Measurements from ENCODE around the gene KDM1A. TPM values are rescaled to one million over a fixed set of nuclear protein-coding genes. Genes with fewer than 3 reads are reported as not detected.

The KDM1A gene
- polyA plus RNA-seq, 1 donor = 84.0 TPM

DNA sequence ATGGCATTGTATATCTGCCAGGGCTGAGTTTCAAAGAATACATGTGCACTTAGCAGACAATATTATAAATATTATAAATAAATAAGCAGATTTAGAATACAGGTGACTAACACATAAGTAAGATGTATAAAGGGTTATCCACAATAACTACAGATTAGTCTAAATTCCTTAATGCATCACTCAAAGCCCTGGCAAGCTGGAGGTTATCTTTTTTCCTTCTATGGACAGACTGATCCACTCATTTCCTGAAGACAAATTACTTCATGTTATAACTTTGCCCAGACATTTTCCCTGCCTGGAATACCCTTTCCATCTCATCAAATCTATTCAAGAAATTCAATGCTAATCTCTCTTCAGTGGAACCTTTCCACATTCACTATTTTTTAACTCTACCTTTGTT, 110.6 kb downstream of the KDM1A start:
- DNase-seq = no peak
- H3K4me1 ChIP-seq (ENCODE audit: control insufficient read depth, insufficient read depth, low read length) = no peaks in the 10 kb centered on the region
- H3K4me3 ChIP-seq (ENCODE audit: low read length) = no peak overlapping the region
- H3K27ac ChIP-seq (ENCODE audit: low read length) = no peak overlapping the region
- H3K9me3 ChIP-seq (ENCODE audit: control insufficient read depth, low read depth, low read length) = no peaks in the 10 kb centered on the region
- H3K36me3 ChIP-seq (ENCODE audit: control insufficient read depth, insufficient read depth, low read length) = no peaks in the 10 kb centered on the region
- H3K27me3 ChIP-seq (ENCODE audit: control insufficient read depth, insufficient read depth, low read length) = no peaks in the 10 kb centered on the region

GRCh38 chr1:23132033-23132432, 112.8 kb downstream of the KDM1A start:
- H3K27ac ChIP-seq (ENCODE audit: low read length) = no peak overlapping the region
- no peaks in the 10 kb centered on the region for H3K9me3 ChIP-seq (ENCODE audit: control insufficient read depth, low read depth, low read length)
- H3K27me3 ChIP-seq (ENCODE audit: control insufficient read depth, insufficient read depth, low read length) = no peaks in the 10 kb centered on the region
- H3K4me3 ChIP-seq (ENCODE audit: low read length) = no peak overlapping the region
- no peaks in the 10 kb centered on the region for H3K4me1 ChIP-seq (ENCODE audit: control insufficient read depth, insufficient read depth, low read length)
- DNase-seq = no peak
- 80% methylated on average over 1 of the region's 1 CpG for WGBS (ENCODE audit: insufficient coverage, low lambda C conversion rate)
- no peaks in the 10 kb centered on the region for H3K36me3 ChIP-seq (ENCODE audit: control insufficient read depth, insufficient read depth, low read length)

Other genes starting within 250 kb of the KDM1A start
- not detected for gene LACTBL1, start 46.6 kb upstream of the KDM1A start, polyA plus RNA-seq
- 0.21 TPM for gene TEX46, start 3.6 kb upstream of the KDM1A start, polyA plus RNA-seq
- gene LUZP1, start 149.4 kb downstream of the KDM1A start, polyA plus RNA-seq = 23.7 TPM
- 0.46 TPM for gene HTR1D, start 198.0 kb downstream of the KDM1A start, polyA plus RNA-seq